Fibroblast of skin of abdomen (primary cell): ENCODE results near the gene FUOM.
"Not testable (repeated sequence)": the region's sequence is repeated elsewhere in the genome, so short reads cannot be mapped to it uniquely, and the experiment has no call there.

Experiments used
- DNase-seq: peaks from one replicate; pipeline ENCODE4 v3.0.0-alpha.2; 2013

FUOM gene

DNA sequence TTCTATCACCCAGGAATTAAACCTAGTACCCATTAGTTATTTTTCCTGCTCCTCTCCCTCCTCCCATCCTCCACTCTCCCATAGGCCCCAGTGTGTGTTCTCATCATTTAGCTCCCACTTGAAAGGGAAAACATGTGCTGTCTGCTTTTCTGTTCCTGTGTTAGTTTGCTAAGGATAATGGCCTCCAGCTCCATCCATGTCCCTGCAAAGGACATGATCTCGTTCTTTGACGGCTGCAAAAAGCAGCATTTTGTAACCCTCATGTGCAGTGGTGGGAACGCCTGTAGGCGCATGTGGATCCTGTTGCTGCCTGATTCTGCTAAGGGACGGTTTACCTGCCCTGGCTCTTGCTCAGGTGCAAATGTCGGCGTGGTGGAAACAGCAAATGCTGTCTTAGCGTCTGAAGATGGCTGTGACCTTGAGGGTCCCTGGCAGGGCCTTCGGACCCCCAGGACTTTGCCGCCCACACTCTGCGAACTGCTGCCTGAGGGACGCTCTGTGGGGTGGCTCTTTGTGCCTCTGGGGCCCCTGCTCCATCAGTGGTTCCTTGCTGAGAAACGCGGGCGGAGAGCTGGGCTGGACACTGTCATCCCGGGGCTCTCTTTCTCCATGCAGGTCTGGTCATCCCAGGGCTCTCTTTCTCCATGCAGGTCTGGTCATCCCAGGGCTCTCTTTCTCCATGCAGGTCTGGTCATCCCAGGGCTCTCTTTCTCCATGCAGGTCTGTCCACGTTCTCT, 30.6 kb upstream of the FUOM start:
- no peak for DNase-seq

- DNase-seq = not testable (repeated sequence)
Observed at GRCh38 chr10:133386951-133387350, 29.1 kb upstream of the FUOM start.

- DNase-seq = no peak
Observed at GRCh38 chr10:133385214-133385613, 27.4 kb upstream of the FUOM start.

GRCh38 chr10:133384071-133384470, 26.3 kb upstream of the FUOM start:
- DNase-seq = no peak

DNA sequence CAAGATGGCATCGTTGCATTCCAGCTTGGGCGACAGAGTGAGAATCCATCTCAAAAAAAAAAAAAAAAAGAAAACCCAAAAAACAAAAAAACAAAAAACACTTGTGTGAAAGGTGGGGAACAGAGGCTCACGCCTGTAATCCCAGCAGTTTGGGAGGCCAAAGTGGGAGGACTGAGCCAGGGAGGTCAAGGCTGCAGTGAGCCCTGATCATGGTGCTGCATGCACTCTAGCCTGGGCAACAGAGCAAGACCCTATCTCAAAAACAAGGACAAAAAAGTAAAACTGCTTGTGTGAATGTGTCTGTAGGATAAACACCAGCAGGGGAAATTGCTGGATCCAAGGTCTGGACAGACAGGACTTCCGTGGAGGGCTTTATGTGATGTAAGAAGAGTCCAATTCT, 25.7 kb upstream of the FUOM start:
- no peak for DNase-seq

DNA sequence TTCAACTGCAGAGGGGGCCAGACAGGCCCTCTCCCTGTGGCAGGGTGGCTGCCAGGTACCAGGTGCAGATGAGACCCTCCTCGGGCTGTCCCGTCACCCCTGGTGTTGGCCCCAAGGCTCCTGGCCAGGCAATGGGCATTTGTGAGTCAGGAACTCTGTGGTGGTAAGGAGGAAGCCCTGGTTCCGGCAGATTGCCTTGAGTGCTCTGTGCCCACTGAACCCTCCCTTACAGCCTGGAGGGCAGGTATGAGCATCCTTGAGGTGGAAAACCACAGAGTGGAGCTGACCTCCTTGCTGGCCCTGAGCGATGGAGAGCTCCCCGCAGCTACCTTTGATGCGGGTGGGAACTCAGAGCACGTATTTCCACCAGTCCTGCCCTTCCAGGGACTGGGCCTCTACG, 23.2 kb upstream of the FUOM start:
- no peak for DNase-seq

GRCh38 chr10:133379801-133380666, 22.2 kb upstream of the FUOM start:
- no peak for DNase-seq

DNA sequence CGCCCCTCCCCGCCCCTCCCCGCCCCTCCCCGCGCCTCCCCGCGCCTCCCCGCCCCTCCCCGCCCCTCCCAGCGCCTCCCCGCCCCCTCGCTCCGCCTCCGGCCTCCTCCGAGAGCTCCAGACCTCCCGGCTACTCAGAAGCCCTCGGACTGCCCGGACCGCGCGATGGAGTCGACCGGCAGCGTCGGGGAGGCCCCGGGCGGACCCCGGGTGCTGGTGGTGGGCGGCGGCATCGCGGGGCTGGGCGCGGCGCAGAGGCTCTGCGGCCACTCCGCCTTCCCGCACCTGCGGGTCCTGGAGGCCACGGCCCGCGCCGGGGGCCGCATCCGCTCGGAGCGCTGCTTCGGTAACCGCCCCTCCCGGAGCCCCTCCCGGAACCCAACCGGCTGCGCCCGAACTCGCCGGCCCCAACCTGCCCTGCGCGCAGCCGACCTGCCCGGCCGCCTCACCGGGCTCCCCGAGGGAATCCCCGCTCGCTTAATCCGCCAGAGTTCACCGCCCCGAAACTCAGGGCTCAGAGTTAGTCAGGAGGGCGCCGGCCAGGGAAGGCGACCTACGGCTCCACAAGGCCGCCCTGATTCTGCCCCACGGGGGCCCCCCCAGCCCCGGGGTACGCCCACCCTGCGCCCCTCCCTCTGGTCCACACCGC, 21.5 kb upstream of the FUOM start, which contains the start of gene PAOX:
TSS of gene PAOX (plus strand) at position 111 of the 649 bp plus-strand sequence. CDS start at position 166, 55 bp downstream.
- DNase-seq = peak; percentile 52

DNA sequence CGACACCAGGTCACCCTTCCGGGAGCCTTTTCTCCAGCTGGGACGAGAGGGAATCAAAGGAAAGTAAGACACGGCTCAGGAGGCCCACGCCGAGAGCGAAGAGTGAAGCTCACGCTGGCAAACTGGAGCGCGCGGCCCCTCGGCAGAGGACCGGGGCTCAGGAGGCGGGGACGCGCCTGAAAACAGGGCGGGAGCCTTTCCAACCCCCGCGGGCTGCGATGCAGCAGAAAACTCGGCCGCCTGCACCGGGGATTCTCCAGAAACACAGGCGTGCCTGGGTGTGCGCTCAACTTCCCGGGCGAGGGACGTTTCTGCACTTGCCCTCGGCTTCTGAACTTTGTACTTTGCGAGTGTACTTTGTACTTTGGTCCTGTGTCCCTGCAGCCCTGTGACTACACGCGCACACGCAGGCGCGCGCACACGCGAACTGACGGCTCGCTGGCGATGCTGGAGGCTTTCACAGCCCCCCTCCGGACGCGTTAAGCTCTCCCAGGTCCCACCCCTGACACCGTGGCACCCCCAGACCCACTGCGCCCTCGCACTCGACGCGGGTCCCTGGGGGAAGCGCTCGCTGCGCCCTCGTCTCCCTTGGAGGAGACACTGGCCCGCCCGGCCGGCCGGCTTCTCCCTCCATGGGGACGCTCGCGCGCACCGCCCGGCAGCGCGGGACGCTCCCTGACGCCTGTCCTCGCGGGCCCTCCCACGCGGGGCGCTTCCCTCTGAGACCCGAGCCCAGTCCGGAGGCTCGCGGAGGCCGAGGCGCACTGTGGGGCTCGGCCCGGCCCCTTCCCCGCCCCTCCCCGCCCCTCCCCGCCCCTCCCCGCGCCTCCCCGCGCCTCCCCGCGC, 20.7 kb upstream of the FUOM start:
- DNase-seq = peak; percentile 41

DNA sequence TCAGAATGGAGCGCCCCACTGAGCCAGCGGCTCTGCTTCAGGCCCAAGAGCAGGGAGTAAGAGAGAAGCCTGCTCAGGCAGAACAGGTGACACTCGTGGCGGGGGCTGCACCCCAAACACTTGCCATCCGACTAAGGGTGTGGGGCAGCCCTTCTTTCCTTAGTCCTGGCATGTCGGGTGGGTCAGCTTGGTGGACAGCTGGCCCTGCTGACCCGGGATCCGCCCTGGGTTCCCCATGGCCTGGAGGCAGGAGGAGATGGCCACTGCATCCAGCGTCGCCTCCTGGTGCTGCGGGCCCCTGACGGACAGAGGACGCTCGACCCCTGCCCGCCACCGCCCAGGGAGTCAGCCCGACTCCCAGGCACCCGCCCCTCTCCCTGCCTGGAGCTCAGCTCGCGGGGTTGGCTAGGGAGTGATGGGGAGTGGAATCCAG, 20.0 kb upstream of the FUOM start:
- DNase-seq = no peak

DNA sequence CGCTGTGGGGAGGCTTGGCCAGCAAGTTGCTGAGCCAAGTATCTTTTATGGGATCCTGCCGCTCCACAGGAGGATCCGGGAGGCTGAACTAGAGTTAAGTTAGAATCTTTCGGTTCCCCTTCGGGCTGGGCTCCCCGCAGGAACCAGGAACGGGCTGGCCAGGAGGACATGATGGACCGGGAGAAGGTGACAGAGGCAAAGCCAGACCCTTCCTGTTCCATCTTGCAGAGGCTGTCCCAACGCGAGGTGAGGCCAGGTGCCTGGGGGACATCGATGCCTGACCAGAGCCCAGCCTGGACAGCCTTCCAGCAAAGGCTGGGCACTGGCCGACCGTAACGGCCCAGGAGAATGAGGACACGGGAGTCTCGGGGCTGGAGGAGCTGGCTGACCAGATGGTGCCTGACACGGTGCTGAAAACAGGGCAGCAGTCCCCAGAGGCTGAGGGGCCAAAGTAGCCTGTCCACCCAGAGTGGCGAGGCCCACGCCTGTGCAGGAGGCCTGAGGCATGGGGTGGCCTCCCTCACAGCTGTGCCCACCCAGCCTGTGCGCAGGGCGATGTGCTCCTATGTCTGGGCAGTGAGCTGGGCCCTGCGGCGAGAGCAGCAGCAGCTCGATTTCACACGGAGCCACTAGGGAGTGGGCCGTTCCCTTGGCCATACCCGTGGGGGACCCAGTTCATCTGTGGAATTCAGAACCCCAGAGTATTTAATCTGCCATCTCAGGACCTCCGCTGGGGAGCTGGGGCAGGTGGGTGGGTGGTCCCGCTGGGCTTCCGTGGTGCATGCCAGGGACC, 19.4 kb upstream of the FUOM start:
- no peak for DNase-seq

GRCh38 chr10:133376183-133376582, 18.4 kb upstream of the FUOM start:
- DNase-seq = not testable (repeated sequence)

DNA sequence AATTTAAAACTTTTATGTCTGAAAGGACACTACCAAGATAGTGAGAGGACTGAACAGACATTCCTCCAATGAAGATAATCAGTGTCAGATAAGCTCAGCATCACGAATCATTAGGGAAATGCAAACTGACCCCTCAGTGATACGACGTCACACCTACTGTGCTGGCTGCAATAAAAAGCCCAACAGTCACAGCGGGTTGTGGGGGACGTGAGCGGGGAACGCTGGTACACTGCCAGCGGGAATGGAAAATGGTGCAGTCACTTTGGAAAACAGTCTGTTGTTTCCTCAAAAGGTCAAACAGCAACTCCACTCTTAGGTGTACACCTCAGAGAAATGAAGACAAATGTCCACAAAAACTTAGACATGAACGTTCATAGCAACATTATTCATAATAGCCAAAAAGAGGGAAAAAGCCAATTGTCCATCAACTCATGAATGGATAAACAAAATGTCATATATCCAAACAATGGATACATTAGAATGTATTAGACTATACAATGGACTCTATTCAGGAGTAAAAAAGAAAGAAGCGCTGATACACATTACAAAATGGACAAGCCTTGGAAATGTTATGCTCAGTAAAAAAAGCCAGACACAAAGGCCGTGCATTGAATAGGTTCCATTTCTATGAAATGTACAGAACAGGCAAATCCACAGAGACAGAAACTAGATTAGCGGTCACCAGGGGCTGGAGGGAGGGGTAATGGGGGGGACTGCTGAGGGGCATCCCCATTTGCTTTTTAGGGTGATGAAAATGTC, 17.7 kb upstream of the FUOM start:
- DNase-seq = no peak

DNA sequence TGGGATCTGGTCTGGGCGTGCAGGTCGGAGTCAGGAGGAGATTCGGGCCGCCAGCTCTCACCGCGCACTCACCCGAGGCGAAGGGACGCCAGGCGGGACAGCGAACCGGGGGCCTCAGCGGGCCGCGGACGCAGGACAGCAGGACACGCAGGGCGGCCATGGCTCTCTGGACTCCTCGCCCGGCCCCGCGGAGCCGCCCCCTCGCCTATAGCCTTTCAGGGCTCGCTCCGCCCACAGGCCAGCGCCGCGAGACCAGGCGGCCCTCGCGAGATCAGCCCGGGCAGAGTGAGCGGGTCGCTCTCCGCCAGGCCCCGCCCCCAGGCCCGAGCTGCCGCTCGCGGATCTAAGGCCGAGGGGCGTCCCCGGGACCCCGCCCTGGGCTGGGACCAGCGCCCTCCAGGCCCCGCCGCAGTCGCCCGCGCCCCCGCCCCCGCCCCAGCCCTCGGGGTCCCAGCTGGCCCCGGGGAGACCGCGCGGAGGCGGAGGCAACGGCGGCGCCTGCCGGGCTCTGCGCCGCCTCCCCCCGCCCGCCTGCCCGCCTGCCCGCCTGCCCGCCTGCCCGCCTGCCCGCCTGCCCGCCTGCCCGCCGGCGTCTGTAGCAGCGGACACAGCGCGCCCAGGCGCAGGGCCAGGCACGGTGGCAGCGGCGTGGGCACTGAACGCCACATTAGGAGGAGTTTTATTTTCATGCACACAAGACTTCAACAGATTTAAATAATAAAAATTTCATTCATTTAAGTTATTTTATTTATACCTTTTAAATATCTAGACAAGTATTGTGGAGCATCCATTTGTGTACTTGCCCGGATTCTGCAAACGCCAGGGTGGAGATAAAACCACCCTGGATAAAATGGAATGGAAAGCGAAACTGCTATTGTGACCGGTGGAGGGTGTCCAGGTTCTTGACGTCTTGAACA, 15.6 kb upstream of the FUOM start, which contains the start of gene ECHS1:
TSS of gene ECHS1 (minus strand) at position 181 of the 917 bp plus-strand sequence. CDS start at position 160, 21 bp downstream.
- DNase-seq = peak; percentile 90

DNA sequence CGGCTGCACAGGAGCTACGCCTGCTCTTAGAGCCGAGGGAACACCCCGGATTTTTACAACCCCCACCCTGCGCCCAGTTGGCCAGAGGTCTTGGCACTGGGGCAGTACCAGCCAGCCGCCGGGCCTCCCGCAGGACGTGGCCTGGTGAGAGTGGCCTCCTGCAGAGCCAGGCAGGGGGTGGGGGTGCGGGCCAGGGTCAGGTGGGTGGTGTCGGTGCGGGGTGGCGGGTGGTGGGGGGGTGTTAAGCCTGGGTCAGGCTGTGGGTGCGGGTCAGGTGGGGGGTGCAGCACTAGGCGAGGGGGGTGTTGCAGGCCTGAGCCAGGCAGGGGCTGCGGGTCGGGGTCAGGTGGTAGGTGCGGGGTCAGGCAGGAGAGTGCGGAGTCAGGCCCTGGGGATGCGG, 14.7 kb upstream of the FUOM start:
- no peak for DNase-seq

GRCh38 chr10:133370030-133370786, 12.4 kb upstream of the FUOM start:
- DNase-seq = no peak

GRCh38 chr10:133368153-133368552, 10.3 kb upstream of the FUOM start:
- DNase-seq = no peak

DNA sequence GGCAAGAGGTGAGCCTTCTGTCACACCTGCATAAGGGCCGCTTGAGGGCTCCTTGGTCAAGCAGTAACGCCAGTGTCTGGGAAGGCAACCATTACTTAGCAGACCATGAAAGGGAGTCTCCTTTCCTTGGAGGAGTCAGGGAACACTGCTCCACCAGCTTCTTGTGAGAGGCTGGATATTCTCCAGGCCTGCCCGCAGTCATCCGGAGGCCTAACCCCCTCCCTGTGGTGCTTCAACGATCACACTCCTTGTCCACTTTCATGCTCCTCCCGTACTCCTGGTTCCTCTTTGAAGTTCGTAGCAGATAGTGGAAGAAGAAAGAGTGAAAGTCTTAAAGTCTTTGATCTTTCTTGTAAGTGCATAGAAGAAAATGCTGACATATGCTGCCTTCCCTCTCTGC, 9.6 kb upstream of the FUOM start:
- DNase-seq = not testable (repeated sequence)

GRCh38 chr10:133366751-133367150, 8.9 kb upstream of the FUOM start:
- no peak for DNase-seq
